ENCODE data around the gene CRNN. TPM values are rescaled to one million over a fixed set of nuclear protein-coding genes. Genes with fewer than 3 reads are reported as not detected.

CRNN gene
- total and polyA plus RNA-seq, 8 donors, result 0.89 to 209 (median 3.1) TPM; not detected in 5

GRCh38 chr1:152380932-152381331 lies 33.1 kb downstream of the CRNN start:
- Histone ChIP-seq H3K27ac (no peak overlapping the region), H3K36me3 (no peaks in the 10 kb centered on the region), H3K9me3 (no peaks in the 10 kb centered on the region), H3K4me1 (no peaks in the 10 kb centered on the region), H3K27me3 (no peaks in the 10 kb centered on the region), H3K4me3 (no peak overlapping the region)
- 73 to 78% (median 76%) methylated on average over 16 of the region's 16 CpGs for WGBS, 5 donors
- no peak for TF ChIP-seq CTCF (IDR thresholded peaks at IDR 0.05)
- no peak for TF ChIP-seq EP300 (IDR thresholded peaks at IDR 0.05)
- no peak for TF ChIP-seq POLR2A (IDR thresholded peaks at IDR 0.05)
- TF ChIP-seq POLR2AphosphoS5 (IDR thresholded peaks at IDR 0.05), result no peak
- intact Hi-C loops (cut with DNase I; ENCODE audit: low total_unique reads), result no loop called here
- no peak for DNase-seq

GRCh38 chr1:152374451-152374850 lies 39.6 kb downstream of the CRNN start:
- no peak overlapping the region for H3K27ac ChIP-seq
- intact Hi-C loops (cut with DNase I; ENCODE audit: low total_unique reads), result no loop called here
- 54 to 65% (median 57%) methylated on average over 3 of the region's 3 CpGs for WGBS, 5 donors
- TF ChIP-seq EP300 (IDR thresholded peaks at IDR 0.05) (no peak), POLR2AphosphoS5 (IDR thresholded peaks at IDR 0.05) (no peak), POLR2A (IDR thresholded peaks at IDR 0.05) (no peak), CTCF (IDR thresholded peaks at IDR 0.05) (no peak)
- peaks cover 0 to 8% (median 0%) of the 10 kb centered on the region in 4 donors for H3K9me3 ChIP-seq
- no peak for DNase-seq
- no peaks in the 10 kb centered on the region for H3K27me3 ChIP-seq
- no peaks in the 10 kb centered on the region for H3K36me3 ChIP-seq
- no peaks in the 10 kb centered on the region for H3K4me1 ChIP-seq
- no peak overlapping the region for H3K4me3 ChIP-seq

GRCh38 chr1:152372672-152373071 lies 41.4 kb downstream of the CRNN start:
- intact Hi-C loops (cut with DNase I; ENCODE audit: low total_unique reads), result no loop called here
- WGBS, 5 donors, result 15 to 43% (median 35%) methylated on average over 1 of the region's 1 CpG
- Histone ChIP-seq H3K27ac (no peak overlapping the region), H3K36me3 (no peaks in the 10 kb centered on the region), H3K4me3 (no peak overlapping the region), H3K27me3 (no peaks in the 10 kb centered on the region), H3K9me3 (peaks cover 0 to 21% (median 8%) of the 10 kb centered on the region in 4 donors), H3K4me1 (no peaks in the 10 kb centered on the region)
- DNase-seq, result no peak
- TF ChIP-seq POLR2A (IDR thresholded peaks at IDR 0.05), result no peak
- TF ChIP-seq POLR2AphosphoS5 (IDR thresholded peaks at IDR 0.05), result no peak
- no peak for TF ChIP-seq EP300 (IDR thresholded peaks at IDR 0.05)
- TF ChIP-seq CTCF (IDR thresholded peaks at IDR 0.05), result no peak

GRCh38 chr1:152367436-152367835 lies 46.6 kb downstream of the CRNN start:
- no peaks in the 10 kb centered on the region for H3K4me1 ChIP-seq
- no peak overlapping the region for H3K27ac ChIP-seq
- H3K36me3 ChIP-seq, result no peaks in the 10 kb centered on the region
- peaks cover 0 to 21% (median 10%) of the 10 kb centered on the region in 4 donors for H3K9me3 ChIP-seq
- intact Hi-C loops (cut with DNase I; ENCODE audit: low total_unique reads), result no loop called here
- no peak for TF ChIP-seq POLR2A (IDR thresholded peaks at IDR 0.05)
- TF ChIP-seq CTCF (IDR thresholded peaks at IDR 0.05), result no peak
- no peak for TF ChIP-seq EP300 (IDR thresholded peaks at IDR 0.05)
- TF ChIP-seq POLR2AphosphoS5 (IDR thresholded peaks at IDR 0.05), result no peak
- no peak overlapping the region for H3K4me3 ChIP-seq
- DNase-seq, result peak in 1 of 2 donors; percentile 2
- peaks cover 0 to 5% (median 0%) of the 10 kb centered on the region in 3 donors for H3K27me3 ChIP-seq
- 21 to 44% (median 34%) methylated on average over 1 of the region's 1 CpG for WGBS, 5 donors
